HCT116 (cell line): ENCODE measurements around the gene SOCS3.

ENCODE experiments used
- EZH2 ChIP-seq: fragments of 200-600 bp; sonication (generic); IDR thresholded peaks from 2 replicates; pipeline ENCODE4 v1.6.1; 2017; ENCODE audit warnings: antibody characterized with exemption, mixed run types
- TF ChIP-seq, protein P1 (sequence below): IDR thresholded peaks from 2 replicates; pipeline ENCODE4 v1.6.1; 2012; ENCODE audit warnings: low read depth
- TF ChIP-seq, protein P2 (sequence below), 3 experiments: fragments of 200-600 bp in 1 of 3; sonication (generic) in 1 of 3; IDR thresholded peaks in 2 of 3; conservative IDR thresholded peaks in 1 of 3; 2 replicates each; pipeline ENCODE4 v1.5.1; 2012 to 2017; ENCODE audit warnings: low read depth in 2 of 3, low read length in 2 of 3, antibody characterized with exemption in 1 of 3, borderline replicate concordance in 1 of 3, control low read depth in 1 of 3, mild to moderate bottlenecking in 1 of 3, mixed read lengths in 1 of 3, mixed run types in 1 of 3, moderate library complexity in 1 of 3; ENCODE audit not compliant: insufficient read depth in 1 of 3

DNA sequence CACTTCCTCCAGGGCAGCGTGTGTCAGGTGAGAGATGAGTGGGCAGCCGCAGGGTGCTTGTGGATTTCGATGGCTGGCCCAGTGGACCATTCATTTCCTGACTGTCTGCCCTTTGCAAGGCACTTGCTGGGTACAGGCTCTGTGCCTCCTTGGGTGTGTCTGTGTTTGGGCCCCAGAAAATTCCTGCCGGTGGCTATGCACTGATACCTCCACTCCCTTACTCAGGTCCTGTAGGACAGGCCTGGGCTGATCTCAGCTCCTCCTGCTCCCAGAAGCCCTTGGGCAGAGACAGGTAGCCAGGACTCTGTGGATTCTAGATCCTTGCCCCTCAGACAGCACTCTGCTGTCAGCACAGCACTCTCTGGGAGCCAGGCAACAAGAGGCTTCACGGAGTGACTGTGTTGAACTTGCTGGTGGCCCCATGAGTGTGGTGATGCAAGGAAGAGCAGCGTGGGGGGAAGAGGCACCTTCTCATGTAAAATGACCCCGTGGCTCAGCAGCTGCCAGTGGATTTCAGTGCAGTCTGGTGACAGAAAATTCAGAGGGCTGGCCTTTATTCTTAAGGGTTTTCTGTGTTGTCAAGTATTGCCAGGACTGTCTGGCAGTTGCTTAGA lies 47.6 kb upstream of the SOCS3 start:
- TF ChIP-seq, protein P1, sequence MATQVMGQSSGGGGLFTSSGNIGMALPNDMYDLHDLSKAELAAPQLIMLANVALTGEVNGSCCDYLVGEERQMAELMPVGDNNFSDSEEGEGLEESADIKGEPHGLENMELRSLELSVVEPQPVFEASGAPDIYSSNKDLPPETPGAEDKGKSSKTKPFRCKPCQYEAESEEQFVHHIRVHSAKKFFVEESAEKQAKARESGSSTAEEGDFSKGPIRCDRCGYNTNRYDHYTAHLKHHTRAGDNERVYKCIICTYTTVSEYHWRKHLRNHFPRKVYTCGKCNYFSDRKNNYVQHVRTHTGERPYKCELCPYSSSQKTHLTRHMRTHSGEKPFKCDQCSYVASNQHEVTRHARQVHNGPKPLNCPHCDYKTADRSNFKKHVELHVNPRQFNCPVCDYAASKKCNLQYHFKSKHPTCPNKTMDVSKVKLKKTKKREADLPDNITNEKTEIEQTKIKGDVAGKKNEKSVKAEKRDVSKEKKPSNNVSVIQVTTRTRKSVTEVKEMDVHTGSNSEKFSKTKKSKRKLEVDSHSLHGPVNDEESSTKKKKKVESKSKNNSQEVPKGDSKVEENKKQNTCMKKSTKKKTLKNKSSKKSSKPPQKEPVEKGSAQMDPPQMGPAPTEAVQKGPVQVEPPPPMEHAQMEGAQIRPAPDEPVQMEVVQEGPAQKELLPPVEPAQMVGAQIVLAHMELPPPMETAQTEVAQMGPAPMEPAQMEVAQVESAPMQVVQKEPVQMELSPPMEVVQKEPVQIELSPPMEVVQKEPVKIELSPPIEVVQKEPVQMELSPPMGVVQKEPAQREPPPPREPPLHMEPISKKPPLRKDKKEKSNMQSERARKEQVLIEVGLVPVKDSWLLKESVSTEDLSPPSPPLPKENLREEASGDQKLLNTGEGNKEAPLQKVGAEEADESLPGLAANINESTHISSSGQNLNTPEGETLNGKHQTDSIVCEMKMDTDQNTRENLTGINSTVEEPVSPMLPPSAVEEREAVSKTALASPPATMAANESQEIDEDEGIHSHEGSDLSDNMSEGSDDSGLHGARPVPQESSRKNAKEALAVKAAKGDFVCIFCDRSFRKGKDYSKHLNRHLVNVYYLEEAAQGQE, result no peak
- TF ChIP-seq EZH2, result no peak
- TF ChIP-seq, protein P2, sequence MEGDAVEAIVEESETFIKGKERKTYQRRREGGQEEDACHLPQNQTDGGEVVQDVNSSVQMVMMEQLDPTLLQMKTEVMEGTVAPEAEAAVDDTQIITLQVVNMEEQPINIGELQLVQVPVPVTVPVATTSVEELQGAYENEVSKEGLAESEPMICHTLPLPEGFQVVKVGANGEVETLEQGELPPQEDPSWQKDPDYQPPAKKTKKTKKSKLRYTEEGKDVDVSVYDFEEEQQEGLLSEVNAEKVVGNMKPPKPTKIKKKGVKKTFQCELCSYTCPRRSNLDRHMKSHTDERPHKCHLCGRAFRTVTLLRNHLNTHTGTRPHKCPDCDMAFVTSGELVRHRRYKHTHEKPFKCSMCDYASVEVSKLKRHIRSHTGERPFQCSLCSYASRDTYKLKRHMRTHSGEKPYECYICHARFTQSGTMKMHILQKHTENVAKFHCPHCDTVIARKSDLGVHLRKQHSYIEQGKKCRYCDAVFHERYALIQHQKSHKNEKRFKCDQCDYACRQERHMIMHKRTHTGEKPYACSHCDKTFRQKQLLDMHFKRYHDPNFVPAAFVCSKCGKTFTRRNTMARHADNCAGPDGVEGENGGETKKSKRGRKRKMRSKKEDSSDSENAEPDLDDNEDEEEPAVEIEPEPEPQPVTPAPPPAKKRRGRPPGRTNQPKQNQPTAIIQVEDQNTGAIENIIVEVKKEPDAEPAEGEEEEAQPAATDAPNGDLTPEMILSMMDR (IDR thresholded peaks at IDR 0.05 in 2 of 3, conservative IDR thresholded peaks at IDR 0.05 in 1 of 3; ENCODE audit: borderline replicate concordance in 1 of 3, insufficient read depth in 1 of 3, low read depth in 2 of 3, low read length in 2 of 3), result no peak
